Stimulated activated CD4-positive, alpha-beta T cell treated with anti-CD3 and anti-CD28 coated beads, TNF-alpha, amount 100 ng/mL, for 1 hour (primary cell): ENCODE data around the gene TRIP11.
"Not testable (repeated sequence)": the region's sequence is repeated elsewhere in the genome, so short reads cannot be mapped to it uniquely, and the experiment has no call there.

Source experiments
- DNase-seq, 3 donors: peaks; one replicate each; pipeline ENCODE4 v3.0.0-alpha.2; 2020; ENCODE audit warnings: low read depth in 3 of 3, low spot score in 1 of 3

Gene TRIP11

DNA sequence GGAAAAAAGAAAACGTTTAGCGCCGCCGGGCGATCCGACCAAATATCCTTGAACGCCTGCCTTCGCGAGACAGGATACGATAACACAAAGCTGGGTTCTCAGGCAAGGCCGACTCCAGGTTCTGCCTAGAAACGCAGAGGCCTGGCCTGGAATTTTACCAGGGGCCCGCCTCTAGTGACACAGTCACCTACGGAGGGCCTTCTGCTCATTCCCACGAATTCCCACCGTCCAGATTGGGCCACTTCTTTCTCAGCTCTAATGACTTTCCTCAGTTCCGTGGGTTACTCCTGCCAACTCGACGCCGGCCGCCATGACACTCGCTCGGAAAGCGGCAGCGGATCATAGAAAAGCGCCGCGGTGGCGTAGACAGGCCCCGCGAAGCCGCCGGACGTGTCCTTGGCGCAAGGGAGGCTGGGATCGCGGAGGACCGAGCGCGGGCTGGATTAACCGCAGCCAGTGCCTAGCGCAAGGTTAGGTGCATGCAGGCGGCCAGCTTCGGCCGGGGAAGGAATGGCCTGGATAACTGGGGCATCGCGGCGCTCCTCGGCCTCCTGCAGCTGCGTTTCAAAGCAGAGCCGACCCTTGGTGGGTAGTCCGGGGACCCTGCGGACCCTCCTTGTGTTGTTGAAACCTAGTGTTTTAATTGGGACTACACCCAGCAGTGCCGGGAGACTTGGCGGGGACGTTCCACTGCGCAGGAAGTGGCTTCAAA is at the start of gene TRIP11:
Gene TRIP11 (minus strand): TSS at position 341 of the 712 bp plus-strand sequence. CDS start 374 bp downstream, outside the sequence.
- peak; percentile 82 to 85 (median 84) for DNase-seq

DNA sequence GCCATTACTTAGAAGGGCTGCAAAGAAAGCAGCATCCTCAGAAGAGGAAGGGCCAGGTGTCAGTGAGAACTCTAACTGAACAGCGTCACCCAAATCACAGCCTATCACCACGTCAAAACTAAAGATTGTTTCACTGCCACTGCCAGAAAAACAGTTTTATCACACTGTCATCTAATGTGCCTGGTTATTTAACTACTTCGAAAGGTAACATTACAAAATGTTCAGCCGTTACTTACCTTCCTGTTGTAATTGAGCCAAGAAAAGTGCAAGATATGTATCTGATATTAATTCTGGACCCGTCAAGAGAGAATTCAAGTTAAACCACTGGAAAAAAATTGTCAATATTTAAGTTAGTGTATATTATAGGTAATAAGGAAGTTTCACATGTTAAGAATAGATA is 48.6 kb upstream of the TRIP11 start:
- DNase-seq, result no peak

DNA sequence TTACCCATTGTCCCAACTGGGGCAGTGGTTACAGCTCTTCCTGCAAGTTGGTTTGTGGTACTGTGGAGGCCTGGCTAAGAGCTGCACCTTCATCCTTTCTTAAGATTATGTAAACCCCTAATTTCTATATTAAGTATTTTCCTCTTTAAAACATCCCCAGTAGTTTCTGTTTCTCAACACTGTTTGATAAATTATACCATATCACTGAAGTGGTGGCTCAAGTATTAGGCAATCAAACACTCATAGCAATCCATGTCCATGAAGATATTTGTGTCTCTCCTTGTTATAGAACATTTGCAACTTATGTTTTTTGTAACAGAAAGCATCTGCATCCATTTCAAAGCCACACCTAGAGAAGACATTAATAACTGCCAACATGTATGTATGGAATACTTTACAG is 34.7 kb upstream of the TRIP11 start:
- DNase-seq, result no peak

DNA sequence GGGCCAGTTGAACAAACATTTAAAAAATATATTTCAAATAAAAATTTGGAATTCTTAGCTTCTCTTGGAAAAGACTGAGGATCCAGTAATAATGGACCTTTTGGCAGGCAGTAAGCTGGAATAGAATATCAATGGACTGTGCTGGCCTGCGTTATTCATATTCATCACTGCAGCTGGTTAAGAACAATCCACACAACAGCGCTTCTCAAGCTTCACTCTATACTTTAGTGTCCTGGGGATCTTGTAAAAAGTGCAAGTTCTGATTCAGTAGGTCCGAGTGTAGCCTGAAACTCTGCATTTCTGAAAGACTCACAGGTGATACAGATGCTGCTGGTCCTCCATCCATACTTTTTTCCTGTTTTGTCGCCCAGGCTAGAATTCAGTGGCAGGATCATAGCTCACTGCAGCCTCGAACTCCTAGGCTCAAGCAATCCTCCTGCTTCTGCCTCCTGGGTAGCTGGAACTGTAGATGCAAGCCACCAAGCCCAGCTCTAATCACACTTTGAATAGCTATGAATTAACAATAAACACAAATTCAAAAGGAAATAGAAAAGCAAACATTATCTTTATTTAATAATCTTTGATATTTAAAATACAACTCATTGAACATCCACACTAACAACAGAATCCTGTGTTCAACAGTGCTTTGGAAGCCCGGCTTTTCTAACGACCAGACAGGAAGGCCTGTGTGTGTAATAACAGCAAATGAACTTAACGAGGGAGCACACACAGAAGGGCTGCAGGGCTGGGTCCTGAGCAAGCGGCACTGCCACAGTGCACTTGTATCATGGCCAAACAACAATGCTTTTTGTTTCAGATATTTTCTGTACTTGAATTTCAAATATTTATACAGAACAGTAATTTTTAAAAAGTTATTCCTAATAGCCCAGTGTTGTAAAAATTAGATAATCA is 18.4 kb upstream of the TRIP11 start:
- DNase-seq, result no peak

GRCh38 chr14:92049781-92050180 is 9.9 kb upstream of the TRIP11 start:
- DNase-seq, result no peak

GRCh38 chr14:92049221-92049620 is 9.4 kb upstream of the TRIP11 start:
- not testable (repeated sequence) for DNase-seq

DNA sequence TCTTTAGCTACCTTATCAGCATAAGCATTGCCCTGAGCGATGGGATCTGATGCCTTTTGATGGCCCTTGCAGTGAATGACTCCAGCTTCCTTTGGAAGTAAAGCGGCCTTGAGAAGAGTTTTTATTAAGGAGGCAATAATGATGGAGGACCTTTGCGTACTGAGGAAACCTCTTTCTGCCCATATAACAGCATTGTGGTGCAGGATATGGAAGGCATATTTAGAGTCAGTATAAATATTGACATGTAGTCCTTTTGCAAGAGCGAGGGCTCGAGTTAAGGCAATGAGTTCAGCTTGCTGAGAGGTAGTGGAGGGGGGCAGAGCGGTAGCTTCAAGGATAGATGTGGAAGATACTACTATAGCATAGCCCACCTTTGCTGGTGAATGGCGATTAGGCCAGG is 6.0 kb upstream of the TRIP11 start:
- not testable (repeated sequence) for DNase-seq

- DNase-seq, result not testable (repeated sequence)
Measured at GRCh38 chr14:92041766-92042165, 1.9 kb upstream of the TRIP11 start.

- no peak for DNase-seq
Measured at GRCh38 chr14:92041203-92041602, 1.3 kb upstream of the TRIP11 start.

DNA sequence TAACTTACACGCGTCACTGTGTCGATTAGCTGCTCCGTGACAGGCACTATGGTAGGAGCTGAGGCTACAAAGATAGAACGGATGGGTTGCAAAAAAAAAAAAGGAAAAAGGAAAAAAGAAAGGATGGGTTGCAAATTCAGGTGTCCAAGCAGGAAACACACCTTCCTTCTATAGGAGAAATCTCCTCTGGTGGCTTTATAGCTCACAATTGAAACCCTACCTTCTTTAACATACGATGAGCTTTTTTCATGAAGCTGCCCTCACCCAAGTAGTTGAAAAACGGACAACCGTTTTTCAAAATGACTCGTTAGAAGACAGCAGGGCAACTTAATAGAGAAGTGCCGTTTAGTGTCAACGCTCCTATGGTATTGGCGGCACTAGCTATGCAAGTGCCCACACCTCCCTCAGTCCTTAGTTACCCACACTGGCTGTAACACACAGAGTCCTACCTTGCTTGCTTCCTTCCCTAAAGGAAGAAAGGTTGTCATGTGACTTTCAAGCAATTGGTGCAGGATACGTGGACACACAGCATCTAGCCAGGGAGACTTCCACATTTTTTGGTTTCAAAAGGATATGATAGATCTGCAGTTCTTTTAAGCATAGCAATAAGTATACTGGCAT is 682 bp upstream of the TRIP11 start:
- no peak for DNase-seq

GRCh38 chr14:92039063-92039718 is 668 bp downstream of the TRIP11 start:
- no peak for DNase-seq

DNA sequence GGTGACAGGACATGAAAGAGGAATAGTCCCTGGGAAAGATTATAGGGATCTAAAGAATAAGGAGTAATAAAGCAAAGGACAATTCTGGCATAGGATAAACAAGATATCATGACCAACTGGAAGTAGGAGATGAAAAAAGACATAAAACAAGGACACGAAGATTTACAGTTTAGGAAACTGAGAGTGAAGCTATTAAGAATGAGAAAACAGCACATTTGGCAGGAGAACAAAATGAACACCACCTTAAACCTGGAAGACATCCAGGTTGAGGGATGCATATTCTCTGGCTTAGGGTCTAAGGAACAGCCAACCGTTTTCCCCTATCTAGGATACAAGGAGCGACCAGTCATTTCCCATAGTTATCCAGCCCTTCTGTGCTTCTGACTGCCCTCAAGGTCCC is 1.9 kb downstream of the TRIP11 start:
- no peak for DNase-seq

GRCh38 chr14:92035890-92036289 is 4.0 kb downstream of the TRIP11 start:
- DNase-seq, result no peak

DNA sequence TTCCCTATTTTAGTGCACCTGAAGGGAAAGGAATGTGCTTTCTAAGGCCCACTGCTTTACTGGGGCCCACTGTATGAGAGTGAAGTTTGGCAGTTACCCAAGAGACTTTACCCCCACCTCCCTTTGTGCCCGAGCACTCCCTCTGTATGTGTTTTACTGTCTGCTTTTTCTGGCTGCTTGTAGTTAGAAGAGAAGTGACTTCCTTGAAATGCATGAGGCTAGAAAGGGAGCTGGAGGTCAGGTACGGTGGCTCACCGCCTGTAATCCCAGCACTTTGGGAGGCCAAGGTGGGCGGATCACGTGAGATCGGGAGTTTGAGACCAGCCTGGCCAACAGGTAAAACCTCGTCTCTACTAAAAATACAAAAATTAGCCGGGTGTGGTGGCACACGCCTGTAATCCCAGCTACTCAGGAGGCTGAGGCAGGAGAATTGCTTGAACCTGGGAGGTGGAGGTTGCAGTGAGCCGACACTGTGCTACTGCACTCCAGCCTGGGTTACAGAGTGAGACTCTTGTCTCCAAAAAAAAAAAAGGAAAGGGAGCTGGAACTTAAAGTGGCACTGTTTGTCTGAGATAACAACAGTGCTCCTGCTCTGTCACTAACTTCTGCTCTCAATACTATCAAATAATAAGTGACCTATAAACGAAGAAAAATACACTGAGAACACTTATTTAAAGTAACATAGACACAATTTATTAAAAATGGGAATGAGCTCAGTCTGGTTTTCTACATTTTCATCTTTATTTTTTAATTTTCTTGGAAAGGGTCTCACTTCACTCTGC is 5.8 kb downstream of the TRIP11 start:
- no peak for DNase-seq

DNA sequence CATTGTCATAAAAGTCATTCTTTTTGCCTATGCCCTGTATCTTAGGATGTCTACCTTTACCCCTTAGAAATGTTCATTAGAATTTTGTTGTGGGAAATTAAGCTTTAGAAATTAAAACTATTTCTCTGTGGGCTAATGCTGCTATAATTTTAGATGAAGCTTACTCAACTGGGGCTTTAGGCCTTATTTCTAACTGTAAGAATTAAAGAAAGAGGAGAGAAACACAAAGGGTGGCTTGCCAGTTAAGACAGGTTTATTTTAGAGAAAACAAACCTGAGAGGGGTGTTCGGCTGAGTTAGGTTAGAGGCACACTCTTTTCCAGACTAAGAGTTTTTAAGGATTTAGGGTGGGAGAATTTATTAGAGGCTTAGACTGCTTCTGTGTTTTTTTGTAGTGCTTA is 6.4 kb downstream of the TRIP11 start:
- no peak for DNase-seq

DNA sequence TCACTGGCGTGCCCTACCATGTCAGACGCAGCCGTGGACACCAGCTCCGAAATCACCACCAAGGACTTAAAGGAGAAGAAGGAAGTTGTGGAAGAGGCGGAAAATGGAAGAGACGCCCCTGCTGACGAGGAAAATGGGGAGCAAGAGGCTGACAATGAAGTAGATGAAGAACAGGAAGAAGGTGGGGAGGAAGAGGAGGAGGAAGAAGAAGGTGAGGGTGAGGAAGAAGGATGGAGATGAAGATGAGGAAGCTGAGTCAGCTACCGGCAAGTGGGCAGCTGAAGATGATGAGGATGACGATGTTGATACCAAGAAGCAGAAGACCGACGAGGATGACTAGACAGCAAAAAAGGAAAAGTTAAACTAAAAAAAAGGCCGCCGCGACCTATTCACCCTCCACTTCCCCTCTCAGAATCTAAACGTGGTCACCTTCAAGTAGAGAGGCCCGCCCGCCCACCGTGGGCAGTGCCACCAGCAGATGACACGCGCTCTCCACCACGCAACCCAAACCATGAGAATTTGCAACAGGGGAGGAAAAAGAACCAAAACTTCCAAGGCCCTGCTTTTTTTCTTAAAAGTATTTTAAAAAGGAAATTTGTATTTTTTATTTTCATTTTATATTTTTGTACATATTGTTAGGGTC is 13.2 kb downstream of the TRIP11 start:
- DNase-seq, result no peak

DNA sequence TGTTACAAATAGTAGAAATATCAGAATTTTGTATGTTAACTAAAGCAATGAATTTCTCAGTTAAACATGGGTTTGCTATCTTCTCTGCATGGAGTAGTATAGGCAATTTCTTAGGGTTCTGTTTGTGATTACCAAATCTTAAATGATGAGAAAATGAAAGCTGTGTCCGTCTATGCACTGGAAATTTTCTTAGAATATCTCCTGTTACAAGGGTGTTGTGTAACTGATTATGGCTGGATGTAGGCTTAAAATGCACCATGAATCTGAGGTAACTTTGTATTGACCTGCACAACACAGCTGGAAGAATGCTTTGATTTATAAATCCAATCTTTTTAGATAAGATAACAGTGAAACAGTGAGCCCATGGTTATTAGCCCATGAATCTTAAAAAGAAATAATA is 17.8 kb downstream of the TRIP11 start:
- no peak for DNase-seq

- no peak for DNase-seq
Measured at GRCh38 chr14:92021523-92021922, 18.3 kb downstream of the TRIP11 start.

DNA sequence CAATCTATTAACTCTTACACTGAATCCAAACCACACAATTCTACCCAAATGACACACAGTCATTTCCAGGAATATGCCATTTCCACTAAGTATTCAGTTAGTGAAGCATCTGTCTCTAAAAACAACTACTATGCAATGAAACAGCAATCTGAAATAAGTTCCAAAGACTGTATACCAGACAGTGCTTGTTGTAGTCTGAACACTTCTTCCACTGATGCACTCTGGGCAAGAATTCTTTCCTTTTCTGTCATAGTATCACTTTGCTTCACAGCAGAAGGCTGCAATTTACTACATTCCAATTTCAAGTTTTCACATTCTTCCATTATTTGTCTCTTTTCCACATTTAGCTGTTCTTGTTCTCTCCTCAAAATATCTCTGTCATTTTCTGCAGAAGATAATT is 25.8 kb downstream of the TRIP11 start:
- no peak for DNase-seq

GRCh38 chr14:92012121-92012748 is 27.6 kb downstream of the TRIP11 start:
- no peak for DNase-seq
